Esophagus squamous epithelium (tissue), 4 donors: ENCODE results near the gene CSNK1G1.

ENCODE experiments used
- POLR2A ChIP-seq, 4 donors: fragments of 450-650 bp; IDR thresholded peaks; one replicate each; pipeline ENCODE4 v1.6.1; 2017; ENCODE audit warnings: antibody characterized with exemption in 4 of 4, mild to moderate bottlenecking in 4 of 4, moderate library complexity in 3 of 4
- TF ChIP-seq, protein P1 (sequence below), 6 experiments: fragments of 450-650 bp in 4 of 6; fragments of 200-600 bp in 2 of 6; sonication (generic) in 2 of 6; IDR thresholded peaks; one replicate each; pipeline ENCODE4 v1.5.1; 2016 to 2019; ENCODE audit warnings: antibody characterized with exemption in 6 of 6, mild to moderate bottlenecking in 4 of 6, moderate library complexity in 4 of 6

GRCh38 chr15:64311566-64311965 is 44.4 kb downstream of the CSNK1G1 start:
- TF ChIP-seq, protein P1, sequence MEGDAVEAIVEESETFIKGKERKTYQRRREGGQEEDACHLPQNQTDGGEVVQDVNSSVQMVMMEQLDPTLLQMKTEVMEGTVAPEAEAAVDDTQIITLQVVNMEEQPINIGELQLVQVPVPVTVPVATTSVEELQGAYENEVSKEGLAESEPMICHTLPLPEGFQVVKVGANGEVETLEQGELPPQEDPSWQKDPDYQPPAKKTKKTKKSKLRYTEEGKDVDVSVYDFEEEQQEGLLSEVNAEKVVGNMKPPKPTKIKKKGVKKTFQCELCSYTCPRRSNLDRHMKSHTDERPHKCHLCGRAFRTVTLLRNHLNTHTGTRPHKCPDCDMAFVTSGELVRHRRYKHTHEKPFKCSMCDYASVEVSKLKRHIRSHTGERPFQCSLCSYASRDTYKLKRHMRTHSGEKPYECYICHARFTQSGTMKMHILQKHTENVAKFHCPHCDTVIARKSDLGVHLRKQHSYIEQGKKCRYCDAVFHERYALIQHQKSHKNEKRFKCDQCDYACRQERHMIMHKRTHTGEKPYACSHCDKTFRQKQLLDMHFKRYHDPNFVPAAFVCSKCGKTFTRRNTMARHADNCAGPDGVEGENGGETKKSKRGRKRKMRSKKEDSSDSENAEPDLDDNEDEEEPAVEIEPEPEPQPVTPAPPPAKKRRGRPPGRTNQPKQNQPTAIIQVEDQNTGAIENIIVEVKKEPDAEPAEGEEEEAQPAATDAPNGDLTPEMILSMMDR (IDR thresholded peaks at IDR 0.05) = no peak
- no peak for TF ChIP-seq POLR2A (IDR thresholded peaks at IDR 0.05)
